Duodenal mucosa (tissue), 2 donors: ENCODE measurements around the gene TOGARAM2.

Source experiments
- H3K27ac ChIP-seq: one replicate; pipeline ENCODE4 v1.7.0; 2013; ENCODE audit warnings: low read depth, low read length
- H3K27me3 ChIP-seq, 2 donors: one replicate each; pipeline ENCODE4 v1.7.0; 2013; ENCODE audit warnings: low read length in 2 of 2, control low read depth in 1 of 2; ENCODE audit not compliant: insufficient read depth in 2 of 2, control insufficient read depth in 1 of 2
- H3K36me3 ChIP-seq, 2 donors: one replicate each; pipeline ENCODE4 v1.7.0; 2013; ENCODE audit warnings: low read length in 2 of 2, control low read depth in 1 of 2; ENCODE audit not compliant: insufficient read depth in 2 of 2, control insufficient read depth in 1 of 2
- H3K4me1 ChIP-seq, 2 donors: one replicate each; pipeline ENCODE4 v1.7.0; 2013; ENCODE audit warnings: low read length in 2 of 2, control low read depth in 1 of 2; ENCODE audit not compliant: insufficient read depth in 2 of 2, control insufficient read depth in 1 of 2
- H3K4me3 ChIP-seq, 2 donors: one replicate each; pipeline ENCODE4 v1.7.0; 2013; ENCODE audit warnings: low read length in 2 of 2, low read depth in 1 of 2
- H3K9ac ChIP-seq, 2 donors: one replicate each; pipeline ENCODE4 v1.7.0; 2013; ENCODE audit warnings: low read length in 2 of 2, low read depth in 1 of 2
- H3K9me3 ChIP-seq, 2 donors: one replicate each; pipeline ENCODE4 v1.7.0; 2013; ENCODE audit warnings: low read length in 2 of 2, control low read depth in 1 of 2; ENCODE audit not compliant: control insufficient read depth in 1 of 2

The TOGARAM2 gene

GRCh38 chr2:29017716-29018435 lies 36.8 kb downstream of the TOGARAM2 start:
- no peak overlapping the region for H3K27ac ChIP-seq
- H3K9me3 ChIP-seq: no peaks in the 10 kb centered on the region
- no peak overlapping the region for H3K4me3 ChIP-seq
- peaks cover 9 to 29% of the 10 kb centered on the region in 2 donors for H3K4me1 ChIP-seq
- H3K27me3 ChIP-seq: no peaks in the 10 kb centered on the region
- no peaks in the 10 kb centered on the region for H3K36me3 ChIP-seq
- H3K9ac ChIP-seq: no peak overlapping the region

DNA sequence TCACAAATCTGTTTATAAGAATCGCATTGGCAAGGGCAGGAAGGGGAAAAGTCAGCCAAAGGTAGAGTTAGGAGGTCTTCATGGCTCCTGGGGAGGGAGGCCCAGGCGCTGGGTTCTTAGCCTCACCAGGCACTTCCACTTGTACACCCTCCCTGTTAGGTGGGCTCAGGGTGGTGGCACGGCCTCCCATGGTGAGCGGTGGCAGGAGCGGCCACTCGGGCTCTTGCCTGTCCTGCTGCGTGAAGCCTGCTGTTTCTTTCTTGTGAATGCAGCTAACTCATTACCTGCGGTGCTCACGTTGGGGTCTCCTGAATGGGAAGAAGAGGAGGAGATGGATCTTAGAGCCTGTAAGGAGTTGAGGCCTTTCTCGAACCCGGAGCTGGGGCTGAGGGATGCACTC lies 40.8 kb downstream of the TOGARAM2 start:
- Histone ChIP-seq H3K27ac (no peak overlapping the region), H3K9ac (no peak overlapping the region), H3K27me3 (no peaks in the 10 kb centered on the region), H3K4me1 (no peaks in the 10 kb centered on the region), H3K9me3 (no peaks in the 10 kb centered on the region), H3K4me3 (no peak overlapping the region), H3K36me3 (no peaks in the 10 kb centered on the region)

- no peaks in the 10 kb centered on the region for H3K36me3 ChIP-seq
- H3K4me3 ChIP-seq: no peak overlapping the region
- no peaks in the 10 kb centered on the region for H3K4me1 ChIP-seq
- no peaks in the 10 kb centered on the region for H3K9me3 ChIP-seq
- H3K27ac ChIP-seq: no peak overlapping the region
- no peak overlapping the region for H3K9ac ChIP-seq
- no peaks in the 10 kb centered on the region for H3K27me3 ChIP-seq
Measured at GRCh38 chr2:29022679-29023078, 41.6 kb downstream of the TOGARAM2 start.

DNA sequence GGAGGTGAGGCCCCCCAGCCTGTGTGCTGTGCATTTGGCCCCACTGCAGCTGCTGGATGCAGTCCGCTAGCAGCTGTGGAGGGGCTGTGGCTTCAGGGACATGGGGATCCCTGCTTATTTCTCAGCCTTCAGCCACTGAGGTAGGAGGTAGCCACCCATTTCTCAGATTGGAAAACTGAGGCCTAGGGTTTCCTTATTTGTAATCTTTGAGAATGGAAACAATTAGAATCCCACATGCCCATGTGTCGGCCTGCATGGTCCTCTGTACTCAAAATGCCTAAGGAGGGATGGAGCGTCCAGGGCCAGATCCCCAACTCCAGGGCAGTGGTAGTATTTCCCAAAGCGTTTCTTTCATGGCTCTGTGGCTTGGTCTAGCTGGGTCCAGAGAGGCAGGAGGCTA lies 42.1 kb downstream of the TOGARAM2 start:
- no peaks in the 10 kb centered on the region for H3K4me1 ChIP-seq
- no peak overlapping the region for H3K9ac ChIP-seq
- no peaks in the 10 kb centered on the region for H3K27me3 ChIP-seq
- H3K4me3 ChIP-seq: no peak overlapping the region
- no peaks in the 10 kb centered on the region for H3K9me3 ChIP-seq
- no peaks in the 10 kb centered on the region for H3K36me3 ChIP-seq
- no peak overlapping the region for H3K27ac ChIP-seq

DNA sequence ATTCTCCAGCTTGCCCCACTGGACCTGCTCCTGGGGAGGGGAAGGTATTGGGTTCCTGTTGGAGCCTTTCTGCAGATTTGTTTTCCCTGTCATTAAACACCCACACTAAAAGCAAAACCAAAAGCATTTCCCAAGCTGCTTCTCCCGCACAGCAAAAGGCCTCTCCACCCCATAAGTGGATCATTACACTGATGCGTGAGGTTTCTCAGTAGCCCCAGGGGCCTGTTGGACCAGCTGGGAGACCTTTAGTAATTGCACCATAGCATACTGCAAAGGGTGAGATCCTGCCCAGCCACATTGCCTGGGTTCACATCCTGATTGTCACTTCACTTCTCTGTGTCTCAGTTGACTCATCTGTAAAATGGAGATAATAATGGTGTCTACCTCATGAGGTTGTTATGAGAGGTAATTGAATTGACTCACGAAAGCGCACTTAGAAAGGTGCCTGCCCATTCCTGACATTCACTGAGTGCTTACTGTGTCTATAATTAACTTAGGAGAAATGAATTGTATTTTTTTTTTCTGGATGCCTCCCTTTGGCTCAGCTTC lies 43.9 kb downstream of the TOGARAM2 start:
- H3K36me3 ChIP-seq: no peaks in the 10 kb centered on the region
- H3K27me3 ChIP-seq: no peaks in the 10 kb centered on the region
- no peaks in the 10 kb centered on the region for H3K9me3 ChIP-seq
- no peak overlapping the region for H3K9ac ChIP-seq
- H3K4me1 ChIP-seq: no peaks in the 10 kb centered on the region
- no peak overlapping the region for H3K27ac ChIP-seq
- no peak overlapping the region for H3K4me3 ChIP-seq

- H3K4me3 ChIP-seq: no peak overlapping the region
- H3K9me3 ChIP-seq: no peaks in the 10 kb centered on the region
- H3K27ac ChIP-seq: no peak overlapping the region
- no peak overlapping the region for H3K9ac ChIP-seq
- no peaks in the 10 kb centered on the region for H3K27me3 ChIP-seq
- no peaks in the 10 kb centered on the region for H3K4me1 ChIP-seq
- H3K36me3 ChIP-seq: no peaks in the 10 kb centered on the region
Measured at GRCh38 chr2:29025711-29026110, 44.6 kb downstream of the TOGARAM2 start.

- H3K9ac ChIP-seq: no peak overlapping the region
- no peaks in the 10 kb centered on the region for H3K4me1 ChIP-seq
- no peak overlapping the region for H3K4me3 ChIP-seq
- no peaks in the 10 kb centered on the region for H3K9me3 ChIP-seq
- H3K27ac ChIP-seq: no peak overlapping the region
- no peaks in the 10 kb centered on the region for H3K27me3 ChIP-seq
- no peaks in the 10 kb centered on the region for H3K36me3 ChIP-seq
Measured at GRCh38 chr2:29031046-29031445, 49.9 kb downstream of the TOGARAM2 start.

DNA sequence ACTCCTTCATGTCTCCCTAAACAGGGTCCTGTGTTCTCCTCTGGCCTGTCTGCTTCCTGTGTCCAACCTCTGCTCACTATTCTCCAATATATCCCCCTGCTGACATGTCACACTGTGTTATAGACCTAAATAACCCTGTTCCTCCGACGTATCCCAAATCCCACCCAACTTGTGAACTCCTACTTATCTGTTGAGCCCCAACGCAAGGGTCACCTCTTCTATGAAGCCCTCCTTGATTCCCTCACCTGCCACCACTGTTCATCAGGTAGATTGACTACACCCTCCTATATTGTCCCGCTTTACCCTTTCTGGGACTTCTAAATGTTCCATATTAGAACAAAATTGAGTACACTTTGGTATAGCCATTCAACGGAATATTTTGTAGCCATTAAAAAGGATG lies 51.1 kb downstream of the TOGARAM2 start:
- Histone ChIP-seq H3K4me1 (no peaks in the 10 kb centered on the region), H3K9me3 (no peaks in the 10 kb centered on the region), H3K27me3 (no peaks in the 10 kb centered on the region), H3K36me3 (no peaks in the 10 kb centered on the region), H3K4me3 (no peak overlapping the region), H3K27ac (no peak overlapping the region), H3K9ac (no peak overlapping the region)

DNA sequence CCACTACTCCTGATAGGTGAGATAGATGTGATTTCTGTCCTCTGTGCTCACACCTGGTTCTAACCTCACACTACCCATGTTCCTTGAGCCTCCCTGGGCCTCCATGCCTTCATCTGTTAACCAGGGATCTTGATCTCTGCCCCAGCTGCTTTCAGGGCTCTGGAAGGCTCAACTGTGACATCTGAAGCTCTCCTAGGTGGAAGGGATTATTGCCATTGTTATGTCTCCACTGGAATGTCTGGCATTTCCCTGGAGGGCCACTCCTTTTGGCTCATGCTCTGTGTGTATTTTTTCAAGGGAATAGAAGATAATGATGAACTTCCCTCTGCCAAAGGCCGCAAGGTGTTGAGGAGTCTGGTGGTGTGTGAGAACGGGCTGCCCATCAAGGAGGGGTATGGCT lies 52.1 kb downstream of the TOGARAM2 start:
- Histone ChIP-seq H3K9me3 (no peaks in the 10 kb centered on the region), H3K36me3 (no peaks in the 10 kb centered on the region), H3K27me3 (no peaks in the 10 kb centered on the region), H3K9ac (no peak overlapping the region), H3K4me1 (no peaks in the 10 kb centered on the region), H3K4me3 (no peak overlapping the region), H3K27ac (no peak overlapping the region)

GRCh38 chr2:29033656-29034055 lies 52.6 kb downstream of the TOGARAM2 start:
- no peak overlapping the region for H3K9ac ChIP-seq

More at GRCh38 chr2:29033656-29034055, 52.6 kb downstream of the TOGARAM2 start:
- Histone ChIP-seq H3K36me3 (no peaks in the 10 kb centered on the region), H3K27ac (no peak overlapping the region), H3K27me3 (no peaks in the 10 kb centered on the region), H3K4me3 (no peak overlapping the region), H3K4me1 (no peaks in the 10 kb centered on the region), H3K9me3 (no peaks in the 10 kb centered on the region)
